ENCODE results near the gene TBX10. TPM values are rescaled to one million over a fixed set of nuclear protein-coding genes. Genes with fewer than 3 reads are reported as not detected.

TBX10 gene
- polyA plus RNA-seq, 1 experiment, result not detected

- H3K27me3 ChIP-seq (ENCODE audit: control insufficient read depth, insufficient read depth, low read length), result peaks cover 13% of the 10 kb centered on the region
- TF ChIP-seq CTCF (IDR thresholded peaks at IDR 0.05; ENCODE audit: insufficient read depth, low read depth, low read length), result no peak
- no peak overlapping the region for H3K4me3 ChIP-seq (ENCODE audit: low read depth, low read length)
- ChIA-PET POLR2A (no interaction called here), CTCF (interaction anchor here (10.0 kb wide), 1 partner anchor 16 kb away, joined by 88 read pairs; the partner anchor contains the start of gene NUDT8)
- H3K36me3 ChIP-seq (ENCODE audit: control insufficient read depth, insufficient read depth, low read length), result peaks cover 26% of the 10 kb centered on the region
- no peak for DNase-seq (ENCODE audit: low read depth)
Observed at GRCh38 chr11:67612751-67613150, 26.8 kb downstream of the TBX10 start.

- Histone ChIP-seq H3K4me3 (ENCODE audit: low read depth, low read length) (no peak overlapping the region), H3K36me3 (ENCODE audit: control insufficient read depth, insufficient read depth, low read length) (peaks cover 26% of the 10 kb centered on the region), H3K27me3 (ENCODE audit: control insufficient read depth, insufficient read depth, low read length) (peaks cover 12% of the 10 kb centered on the region)
- DNase-seq (ENCODE audit: low read depth), result no peak
- TF ChIP-seq CTCF (IDR thresholded peaks at IDR 0.05; ENCODE audit: insufficient read depth, low read depth, low read length), result no peak
- POLR2A ChIA-PET, result no interaction called here
- CTCF ChIA-PET, result interaction anchor here (10.0 kb wide), 1 partner anchor 17 kb away, joined by 88 read pairs; the partner anchor contains the start of gene NUDT8
Observed at GRCh38 chr11:67611704-67612587, 27.6 kb downstream of the TBX10 start.

- POLR2A ChIA-PET, result no interaction called here
- CTCF ChIA-PET, result interaction anchor here (10.0 kb wide), 1 partner anchor 18 kb away, joined by 88 read pairs; the partner anchor contains the start of gene NUDT8
Observed at GRCh38 chr11:67611165-67611564, 28.4 kb downstream of the TBX10 start.

GRCh38 chr11:67610302-67610868 is 29.2 kb downstream of the TBX10 start:
- Histone ChIP-seq H3K36me3 (ENCODE audit: control insufficient read depth, insufficient read depth, low read length) (peaks cover 26% of the 10 kb centered on the region), H3K4me3 (ENCODE audit: low read depth, low read length) (no peak overlapping the region), H3K27me3 (ENCODE audit: control insufficient read depth, insufficient read depth, low read length) (no peaks in the 10 kb centered on the region)
- no peak for DNase-seq (ENCODE audit: low read depth)
- ChIA-PET POLR2A (no interaction called here), CTCF (no interaction called here)
- no peak for TF ChIP-seq CTCF (IDR thresholded peaks at IDR 0.05; ENCODE audit: insufficient read depth, low read depth, low read length)

More at GRCh38 chr11:67611165-67611564, 28.4 kb downstream of the TBX10 start:
- TF ChIP-seq CTCF (IDR thresholded peaks at IDR 0.05; ENCODE audit: insufficient read depth, low read depth, low read length), result no peak
- no peak for DNase-seq (ENCODE audit: low read depth)
- H3K36me3 ChIP-seq (ENCODE audit: control insufficient read depth, insufficient read depth, low read length), result peaks cover 26% of the 10 kb centered on the region
- H3K27me3 ChIP-seq (ENCODE audit: control insufficient read depth, insufficient read depth, low read length), result peaks cover 6% of the 10 kb centered on the region
- no peak overlapping the region for H3K4me3 ChIP-seq (ENCODE audit: low read depth, low read length)

- ChIA-PET POLR2A (no interaction called here), CTCF (interaction anchor here (0.7 to 2.2 kb wide), 4 partner anchors 8 to 26 kb away, joined by 3 to 13 read pairs (median 4); partner anchors contain the start of genes GSTP1 and NUDT8)
- Histone ChIP-seq H3K36me3 (ENCODE audit: control insufficient read depth, insufficient read depth, low read length) (peaks cover 26% of the 10 kb centered on the region), H3K4me3 (ENCODE audit: low read depth, low read length) (no peak overlapping the region), H3K27me3 (ENCODE audit: control insufficient read depth, insufficient read depth, low read length) (no peaks in the 10 kb centered on the region)
- no peak for TF ChIP-seq CTCF (IDR thresholded peaks at IDR 0.05; ENCODE audit: insufficient read depth, low read depth, low read length)
- DNase-seq (ENCODE audit: low read depth), result no peak
Observed at GRCh38 chr11:67609316-67609715, 30.2 kb downstream of the TBX10 start.

All from BJ (cell line).